Esophagus squamous epithelium (tissue), 4 donors: ENCODE measurements around the gene ATAD3A.

Source experiments
- CTCF ChIP-seq, 6 experiments: fragments of 450-650 bp in 4 of 6; fragments of 200-600 bp in 2 of 6; sonication (generic) in 2 of 6; IDR thresholded peaks; one replicate each; pipeline ENCODE4 v1.5.1; 2016 to 2019; ENCODE audit warnings: antibody characterized with exemption in 6 of 6, mild to moderate bottlenecking in 4 of 6, moderate library complexity in 4 of 6
- POLR2A ChIP-seq, 4 donors: fragments of 450-650 bp; IDR thresholded peaks; one replicate each; pipeline ENCODE4 v1.6.1; 2017; ENCODE audit warnings: antibody characterized with exemption in 4 of 4, mild to moderate bottlenecking in 4 of 4, moderate library complexity in 3 of 4

- no peak for TF ChIP-seq CTCF (IDR thresholded peaks at IDR 0.05)
- peak in 1 of 4 donors; percentile 18 for TF ChIP-seq POLR2A (IDR thresholded peaks at IDR 0.05)
Observed at GRCh38 chr1:1573843-1574720, 62.1 kb downstream of the ATAD3A start.
